ENCODE results near the gene CEPT1. TPM values are rescaled to one million over a fixed set of nuclear protein-coding genes. Genes with fewer than 3 reads are reported as not detected.
A peak's percentile ranks its signal among the peaks of the same experiment; 100 is the strongest.

CEPT1 gene
- total and polyA plus RNA-seq, 2 of the 13 experiments (the other 11 are each of a cell fraction or from before 2014, with no cell fraction given), result 35.7 to 48.2 TPM

DNA sequence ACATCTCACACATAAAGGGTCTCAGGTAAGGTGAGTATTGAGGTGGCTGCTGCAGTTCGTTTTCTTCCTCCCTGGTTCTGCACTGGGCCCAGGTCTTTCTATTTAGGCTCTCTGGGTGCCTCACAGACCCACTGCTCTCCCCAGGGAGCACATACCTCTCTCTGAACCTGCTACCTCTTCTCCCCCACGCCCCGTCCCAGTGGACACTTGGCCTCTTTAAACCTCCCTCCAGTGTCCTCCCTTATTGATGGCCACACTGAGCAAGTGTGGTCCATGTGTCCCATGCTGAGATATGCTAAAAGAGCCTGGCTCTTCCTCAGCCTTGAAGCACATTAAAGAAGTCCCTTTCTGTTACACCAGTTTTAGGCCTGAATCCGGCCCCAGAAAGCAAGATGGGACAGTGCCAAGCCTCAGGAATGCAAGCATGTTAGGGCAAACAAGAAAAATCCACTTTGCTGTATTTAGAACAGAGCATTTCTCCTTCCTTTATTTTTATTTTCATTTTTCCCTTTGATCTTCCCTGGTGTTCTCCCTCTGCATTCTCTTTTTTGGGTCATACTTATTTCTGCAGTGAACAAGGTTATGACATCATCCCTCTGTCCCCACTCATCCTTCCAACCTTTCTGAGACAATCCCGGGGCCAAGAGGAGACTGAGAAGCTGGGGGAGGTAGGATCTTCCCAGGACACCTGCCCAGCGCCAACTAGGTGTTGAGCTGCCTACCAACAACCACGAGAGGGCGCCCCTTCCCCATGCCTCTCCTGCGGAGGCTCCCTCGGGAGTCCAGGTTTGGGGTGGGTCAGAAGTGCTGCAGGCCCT, 82.5 kb downstream of the CEPT1 start (continued):
- TF ChIP-seq ZNF138 (CRISPR knock-in tag; IDR thresholded peaks at IDR 0.05; ENCODE audit: low read depth) (no peak), CENPT (CRISPR knock-in tag; IDR thresholded peaks at IDR 0.05; ENCODE audit: low read depth) (no peak), ZNF703 (CRISPR knock-in tag; IDR thresholded peaks at IDR 0.05; ENCODE audit: borderline replicate concordance) (no peak), SALL1 (CRISPR knock-in tag; IDR thresholded peaks at IDR 0.05) (peak; percentile 73), YEATS2 (CRISPR knock-in tag; IDR thresholded peaks at IDR 0.05; ENCODE audit: borderline replicate concordance) (no peak), ZNF629 (CRISPR knock-in tag; conservative IDR thresholded peaks at IDR 0.05) (peak; percentile 63), MIER2 (CRISPR knock-in tag; IDR thresholded peaks at IDR 0.05) (no peak), ZNF75D (CRISPR knock-in tag; IDR thresholded peaks at IDR 0.05; ENCODE audit: borderline replicate concordance) (no peak), ATF7 (IDR thresholded peaks at IDR 0.05) (peak; percentile 88), ATF7 (CRISPR knock-in tag; IDR thresholded peaks at IDR 0.05) (no peak), CBX2 (IDR thresholded peaks at IDR 0.05; ENCODE audit: low read depth, low read length) (no peak), CBX2 (CRISPR knock-in tag; IDR thresholded peaks at IDR 0.05; ENCODE audit: low read depth) (no peak), U2AF2 (IDR thresholded peaks at IDR 0.05; ENCODE audit: low read depth, low read length) (no peak), ZNF484 (CRISPR knock-in tag; IDR thresholded peaks at IDR 0.05; ENCODE audit: borderline replicate concordance, low read depth) (no peak), HMG20A (CRISPR knock-in tag; IDR thresholded peaks at IDR 0.05; ENCODE audit: borderline replicate concordance) (0 out of 2 replicates have a peak, but pooled peaks have one; percentile 20), KDM3A (CRISPR knock-in tag; IDR thresholded peaks at IDR 0.05; ENCODE audit: low read depth) (0 out of 2 replicates have a peak, but pooled peaks have one; percentile 22), FOXA1 (IDR thresholded peaks at IDR 0.05) (no peak), FOXA1 (CRISPR knock-in tag; IDR thresholded peaks at IDR 0.05) (0 out of 2 replicates have a peak, but pooled peaks have one; percentile 6), ZSCAN20 (CRISPR knock-in tag; IDR thresholded peaks at IDR 0.05; ENCODE audit: borderline replicate concordance) (no peak), HNRNPUL1 (IDR thresholded peaks at IDR 0.05; ENCODE audit: low read depth, low read length) (no peak), ZNF660 (CRISPR knock-in tag; IDR thresholded peaks at IDR 0.05; ENCODE audit: borderline replicate concordance, low read depth) (no peak), GPN1 (CRISPR knock-in tag; IDR thresholded peaks at IDR 0.05; ENCODE audit: borderline replicate concordance) (no peak), ZNF12 (CRISPR knock-in tag; IDR thresholded peaks at IDR 0.05) (no peak), ZNF274 (CRISPR knock-in tag; IDR thresholded peaks at IDR 0.05) (no peak), PHF21A (CRISPR knock-in tag; IDR thresholded peaks at IDR 0.05) (0 out of 2 replicates have a peak, but pooled peaks have one; percentile 8)
- TF ChIP-seq, protein P1, sequence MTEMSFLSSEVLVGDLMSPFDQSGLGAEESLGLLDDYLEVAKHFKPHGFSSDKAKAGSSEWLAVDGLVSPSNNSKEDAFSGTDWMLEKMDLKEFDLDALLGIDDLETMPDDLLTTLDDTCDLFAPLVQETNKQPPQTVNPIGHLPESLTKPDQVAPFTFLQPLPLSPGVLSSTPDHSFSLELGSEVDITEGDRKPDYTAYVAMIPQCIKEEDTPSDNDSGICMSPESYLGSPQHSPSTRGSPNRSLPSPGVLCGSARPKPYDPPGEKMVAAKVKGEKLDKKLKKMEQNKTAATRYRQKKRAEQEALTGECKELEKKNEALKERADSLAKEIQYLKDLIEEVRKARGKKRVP (CRISPR knock-in tag; IDR thresholded peaks at IDR 0.05), result 0 out of 4 replicates have a peak, but pooled peaks of 1 of the 2 experiments have one; percentile 21
- TF ChIP-seq, protein P2, sequence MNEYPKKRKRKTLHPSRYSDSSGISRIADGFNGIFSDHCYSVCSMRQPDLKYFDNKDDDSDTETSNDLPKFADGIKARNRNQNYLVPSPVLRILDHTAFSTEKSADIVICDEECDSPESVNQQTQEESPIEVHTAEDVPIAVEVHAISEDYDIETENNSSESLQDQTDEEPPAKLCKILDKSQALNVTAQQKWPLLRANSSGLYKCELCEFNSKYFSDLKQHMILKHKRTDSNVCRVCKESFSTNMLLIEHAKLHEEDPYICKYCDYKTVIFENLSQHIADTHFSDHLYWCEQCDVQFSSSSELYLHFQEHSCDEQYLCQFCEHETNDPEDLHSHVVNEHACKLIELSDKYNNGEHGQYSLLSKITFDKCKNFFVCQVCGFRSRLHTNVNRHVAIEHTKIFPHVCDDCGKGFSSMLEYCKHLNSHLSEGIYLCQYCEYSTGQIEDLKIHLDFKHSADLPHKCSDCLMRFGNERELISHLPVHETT (CRISPR knock-in tag; conservative IDR thresholded peaks at IDR 0.05), result no peak
- TF ChIP-seq, protein P3, sequence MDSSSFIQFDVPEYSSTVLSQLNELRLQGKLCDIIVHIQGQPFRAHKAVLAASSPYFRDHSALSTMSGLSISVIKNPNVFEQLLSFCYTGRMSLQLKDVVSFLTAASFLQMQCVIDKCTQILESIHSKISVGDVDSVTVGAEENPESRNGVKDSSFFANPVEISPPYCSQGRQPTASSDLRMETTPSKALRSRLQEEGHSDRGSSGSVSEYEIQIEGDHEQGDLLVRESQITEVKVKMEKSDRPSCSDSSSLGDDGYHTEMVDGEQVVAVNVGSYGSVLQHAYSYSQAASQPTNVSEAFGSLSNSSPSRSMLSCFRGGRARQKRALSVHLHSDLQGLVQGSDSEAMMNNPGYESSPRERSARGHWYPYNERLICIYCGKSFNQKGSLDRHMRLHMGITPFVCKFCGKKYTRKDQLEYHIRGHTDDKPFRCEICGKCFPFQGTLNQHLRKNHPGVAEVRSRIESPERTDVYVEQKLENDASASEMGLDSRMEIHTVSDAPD (CRISPR knock-in tag; IDR thresholded peaks at IDR 0.05), result no peak

All from HepG2 (cell line).